Measurements from ENCODE around the gene POU6F1.

DNA sequence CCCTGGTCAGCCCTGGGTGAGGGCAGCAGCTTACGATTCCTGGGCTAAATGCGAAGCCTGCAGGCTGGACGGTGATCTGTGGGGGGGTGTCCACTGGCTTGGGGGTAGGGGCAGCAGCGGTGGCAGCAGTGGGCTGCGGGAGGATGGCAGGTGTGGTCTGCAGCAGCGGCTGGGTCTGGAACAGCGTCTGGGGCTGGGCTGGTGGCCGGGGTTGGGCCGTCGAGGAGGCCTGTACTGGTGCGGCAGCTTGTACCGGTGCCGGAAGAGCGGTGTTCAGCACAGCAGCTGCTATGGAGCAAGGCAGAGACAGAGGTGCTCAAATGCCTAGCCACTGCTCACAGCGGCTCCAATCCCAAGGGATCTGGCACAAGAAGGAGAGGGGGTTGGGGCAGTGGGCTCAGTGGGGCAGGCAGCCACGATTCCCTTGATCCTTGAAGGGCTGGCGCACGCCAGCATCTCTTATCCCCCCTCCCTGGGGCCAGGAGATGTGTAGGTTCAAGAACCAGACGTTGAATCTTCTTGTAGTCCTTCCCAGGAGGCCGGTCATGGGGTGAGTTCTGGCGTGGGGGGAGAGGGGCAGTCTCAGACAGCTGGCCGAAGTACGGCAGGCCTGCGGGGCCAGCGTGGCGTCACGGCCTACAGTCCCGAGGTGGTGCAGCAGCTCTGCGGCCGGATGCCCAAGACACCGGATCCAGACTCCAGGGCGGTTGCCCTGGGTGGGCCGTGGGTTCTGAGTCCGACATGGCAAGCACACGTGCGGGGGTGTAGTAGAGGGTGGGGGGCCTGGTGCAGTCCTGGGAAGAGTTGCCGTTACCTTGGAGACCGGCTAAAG lies 19.9 kb downstream of the POU6F1 start:
- TF ChIP-seq TAF1 (IDR thresholded peaks at IDR 0.05; ENCODE audit: borderline replicate concordance, low read depth, low read length) (no peak), POLR2A (IDR thresholded peaks at IDR 0.05; ENCODE audit: low read depth, low read length) (no peak), POLR2AphosphoS5 (IDR thresholded peaks at IDR 0.05; ENCODE audit: low read depth, low read length) (no peak)
